AG10803 (cell line): ENCODE data around the gene ZMYM3.

Experiments used
- DNase-seq: peaks from one replicate; pipeline ENCODE4 v3.0.0; 2010; ENCODE audit warnings: low read depth
- H3K4me3 ChIP-seq: 2 replicates; pipeline ENCODE4 v1.5.1; 2011; ENCODE audit warnings: mild to moderate bottlenecking, low read length, control low read depth
- TF ChIP-seq, protein P1 (sequence below): conservative IDR thresholded peaks from 2 replicates; pipeline ENCODE4 v1.5.1; 2011; ENCODE audit warnings: mild to moderate bottlenecking, low read length, control low read depth, inconsistent platforms

The ZMYM3 gene

DNA sequence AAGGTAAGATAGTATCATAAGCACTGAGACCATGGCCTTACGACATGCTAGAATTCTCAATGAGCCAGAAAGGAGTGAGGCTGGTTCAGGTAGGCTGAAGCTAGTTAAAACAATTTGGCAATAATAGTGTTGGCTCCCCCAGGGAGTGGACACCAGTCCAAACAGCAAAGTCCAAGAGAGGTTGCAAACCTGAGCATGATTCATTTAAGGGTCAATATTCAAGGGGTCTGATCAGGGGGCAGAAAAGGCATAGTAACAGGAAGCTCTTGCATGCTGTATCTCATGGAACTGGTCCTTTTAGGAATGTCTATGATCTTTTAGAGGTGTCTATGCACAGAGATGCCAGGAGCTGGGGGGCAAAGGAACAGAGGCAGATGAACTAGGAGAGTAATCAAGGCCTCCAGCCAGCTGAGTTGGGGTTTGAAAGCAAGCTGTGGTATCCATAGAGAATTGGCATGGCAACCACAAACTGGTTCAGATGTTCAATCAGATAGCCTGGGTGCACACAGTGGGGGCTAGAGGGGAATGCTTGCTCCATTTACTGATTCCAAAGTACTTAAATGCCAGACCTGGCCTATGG, 25.8 kb downstream of the ZMYM3 start:
- H3K4me3 ChIP-seq, result no peak overlapping the region
- DNase-seq, result no peak

DNA sequence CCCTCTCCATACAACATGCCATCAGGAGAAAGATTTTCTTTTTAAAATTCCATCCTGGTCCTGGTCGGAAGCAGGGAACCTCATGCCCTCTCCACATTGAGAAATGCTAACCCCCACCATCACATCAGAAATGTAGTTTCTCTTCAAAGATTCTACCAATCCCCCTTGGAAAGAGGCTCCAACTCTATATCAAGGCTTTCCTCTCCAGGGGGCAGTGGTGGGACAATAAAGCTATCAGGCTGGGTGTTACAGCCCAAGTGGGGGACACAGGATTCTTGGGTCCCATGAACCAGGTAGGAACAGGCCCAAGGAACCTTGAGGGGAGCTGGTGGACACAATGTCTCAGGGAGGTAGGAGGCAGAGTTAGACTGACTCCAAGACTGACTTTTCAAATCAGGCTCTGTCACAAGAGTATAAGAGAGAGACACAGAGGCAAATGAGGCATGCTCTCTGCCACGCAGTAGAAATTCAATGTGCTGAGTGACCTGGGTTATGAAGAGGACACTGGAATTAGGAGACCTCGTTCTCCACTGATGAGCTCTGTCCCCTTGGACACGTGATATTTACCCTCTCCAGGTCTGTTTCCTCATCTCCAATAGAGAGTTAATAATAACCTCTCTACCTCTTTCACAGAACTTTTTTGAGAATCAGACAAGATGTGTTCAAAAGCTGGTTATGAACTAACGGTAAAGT, 26.4 kb downstream of the ZMYM3 start:
- TF ChIP-seq, protein P1, sequence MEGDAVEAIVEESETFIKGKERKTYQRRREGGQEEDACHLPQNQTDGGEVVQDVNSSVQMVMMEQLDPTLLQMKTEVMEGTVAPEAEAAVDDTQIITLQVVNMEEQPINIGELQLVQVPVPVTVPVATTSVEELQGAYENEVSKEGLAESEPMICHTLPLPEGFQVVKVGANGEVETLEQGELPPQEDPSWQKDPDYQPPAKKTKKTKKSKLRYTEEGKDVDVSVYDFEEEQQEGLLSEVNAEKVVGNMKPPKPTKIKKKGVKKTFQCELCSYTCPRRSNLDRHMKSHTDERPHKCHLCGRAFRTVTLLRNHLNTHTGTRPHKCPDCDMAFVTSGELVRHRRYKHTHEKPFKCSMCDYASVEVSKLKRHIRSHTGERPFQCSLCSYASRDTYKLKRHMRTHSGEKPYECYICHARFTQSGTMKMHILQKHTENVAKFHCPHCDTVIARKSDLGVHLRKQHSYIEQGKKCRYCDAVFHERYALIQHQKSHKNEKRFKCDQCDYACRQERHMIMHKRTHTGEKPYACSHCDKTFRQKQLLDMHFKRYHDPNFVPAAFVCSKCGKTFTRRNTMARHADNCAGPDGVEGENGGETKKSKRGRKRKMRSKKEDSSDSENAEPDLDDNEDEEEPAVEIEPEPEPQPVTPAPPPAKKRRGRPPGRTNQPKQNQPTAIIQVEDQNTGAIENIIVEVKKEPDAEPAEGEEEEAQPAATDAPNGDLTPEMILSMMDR, result no peak
- H3K4me3 ChIP-seq, result no peak overlapping the region
- no peak for DNase-seq

More for the DNA sequence above, 25.8 kb downstream of the ZMYM3 start:
- TF ChIP-seq, protein P1, result no peak

DNA sequence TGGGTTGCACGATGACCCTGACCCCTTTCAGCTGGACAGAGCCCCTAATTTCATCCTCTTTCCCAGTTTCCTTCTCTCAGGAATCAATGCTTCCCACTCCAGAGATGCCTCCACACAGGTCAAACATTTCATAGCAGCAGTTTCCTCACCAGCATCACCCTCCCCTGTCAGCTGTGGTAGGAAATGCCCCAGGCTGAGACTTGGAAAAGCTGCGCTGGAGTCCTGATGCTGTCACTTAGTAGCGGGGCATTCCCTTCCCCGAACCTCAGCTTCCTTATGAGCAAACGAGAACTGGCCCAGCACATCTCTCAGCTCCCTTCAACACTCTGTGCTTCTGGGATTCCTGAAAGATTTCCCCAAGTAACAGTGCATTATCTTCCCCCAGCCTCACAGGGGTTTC, 28.3 kb downstream of the ZMYM3 start:
- TF ChIP-seq, protein P1, result no peak
- no peak for DNase-seq
- H3K4me3 ChIP-seq, result no peak overlapping the region

DNA sequence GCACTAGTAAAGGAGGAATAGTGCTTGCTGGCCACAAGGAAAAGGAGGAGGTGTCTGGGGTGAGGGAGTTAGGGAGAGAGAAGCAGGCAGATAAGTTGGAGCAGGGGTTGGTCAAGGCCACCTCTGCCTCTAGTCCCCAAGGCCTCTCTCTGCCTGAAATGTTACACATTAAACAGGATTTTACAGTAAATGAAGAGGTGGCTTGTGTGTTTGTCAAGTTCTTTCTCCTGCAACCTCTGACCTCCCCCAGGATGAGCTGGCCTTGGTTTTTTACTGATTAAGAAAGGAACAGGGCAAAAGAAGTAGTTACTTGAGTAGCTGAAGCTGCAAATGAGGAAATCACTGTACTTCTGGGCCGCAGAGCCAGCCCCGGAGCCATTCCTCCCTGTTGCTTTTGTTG, 28.9 kb downstream of the ZMYM3 start:
- DNase-seq, result no peak
- TF ChIP-seq, protein P1, result no peak
- H3K4me3 ChIP-seq, result no peak overlapping the region

DNA sequence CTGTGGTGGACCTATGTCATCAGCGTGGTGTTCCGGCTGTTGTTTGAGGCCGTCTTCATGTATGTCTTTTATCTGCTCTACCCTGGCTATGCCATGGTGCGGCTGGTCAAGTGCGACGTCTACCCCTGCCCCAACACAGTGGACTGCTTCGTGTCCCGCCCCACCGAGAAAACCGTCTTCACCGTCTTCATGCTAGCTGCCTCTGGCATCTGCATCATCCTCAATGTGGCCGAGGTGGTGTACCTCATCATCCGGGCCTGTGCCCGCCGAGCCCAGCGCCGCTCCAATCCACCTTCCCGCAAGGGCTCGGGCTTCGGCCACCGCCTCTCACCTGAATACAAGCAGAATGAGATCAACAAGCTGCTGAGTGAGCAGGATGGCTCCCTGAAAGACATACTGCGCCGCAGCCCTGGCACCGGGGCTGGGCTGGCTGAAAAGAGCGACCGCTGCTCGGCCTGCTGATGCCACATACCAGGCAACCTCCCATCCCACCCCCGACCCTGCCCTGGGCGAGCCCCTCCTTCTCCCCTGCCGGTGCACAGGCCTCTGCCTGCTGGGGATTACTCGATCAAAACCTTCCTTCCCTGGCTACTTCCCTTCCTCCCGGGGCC, 29.7 kb downstream of the ZMYM3 start:
- no peak overlapping the region for H3K4me3 ChIP-seq
- DNase-seq, result no peak
- TF ChIP-seq, protein P1, result no peak

DNA sequence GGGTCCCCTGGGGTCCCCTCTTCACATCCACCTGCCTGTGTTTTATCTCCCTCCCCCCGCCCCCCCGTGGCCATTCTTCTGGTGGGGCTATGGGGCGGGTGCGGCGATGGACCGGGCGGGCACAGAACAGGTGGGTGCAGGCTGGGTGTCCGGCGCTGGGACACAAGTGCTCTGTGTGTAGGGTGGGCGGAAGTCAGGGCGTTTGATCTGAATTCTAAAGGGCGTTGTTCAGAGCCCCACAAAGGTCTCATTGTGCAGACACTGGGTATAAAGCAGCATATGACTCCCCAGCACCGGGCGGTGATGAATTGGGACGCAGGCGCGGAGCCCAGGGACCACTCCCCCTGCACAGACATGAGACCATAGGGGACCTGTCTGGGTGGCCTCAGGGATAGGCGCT, 31.0 kb downstream of the ZMYM3 start, which contains the start of gene GJB1:
GJB1 (plus strand) TSS at position 296 of the 400 bp plus-strand sequence. CDS start 484 bp downstream, outside the sequence.
- TF ChIP-seq, protein P1, result no peak
- no peak for DNase-seq
- no peak within 1 kb of the TSS for H3K4me3 ChIP-seq

DNA sequence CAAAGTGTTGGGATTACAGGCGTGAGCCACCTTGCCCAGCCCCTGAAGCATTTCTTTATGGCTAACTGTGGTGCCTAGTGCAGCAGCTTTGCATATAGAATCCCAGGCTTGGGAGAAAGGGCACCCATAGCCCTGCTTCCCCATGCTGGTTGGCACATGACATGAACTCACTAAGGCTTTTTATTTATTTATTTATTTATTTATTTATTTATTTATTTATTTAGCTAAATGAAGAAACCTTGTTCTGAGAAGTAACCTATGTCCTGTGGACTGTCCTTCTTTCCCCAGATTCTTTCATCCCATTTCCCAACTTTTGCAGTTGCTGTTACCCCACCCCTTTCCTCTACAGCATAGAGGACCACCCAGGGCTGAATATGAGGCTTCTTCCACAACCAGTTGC, 32.8 kb downstream of the ZMYM3 start:
- no peak overlapping the region for H3K4me3 ChIP-seq
- DNase-seq, result no peak
- TF ChIP-seq, protein P1, result no peak
